Keratinocyte (primary cell): ENCODE results near the gene CNNM4.

Source experiments
- EZH2 ChIP-seq: IDR thresholded peaks from one replicate; pipeline ENCODE4 v1.6.1; 2012; ENCODE audit warnings: inconsistent platforms, mild to moderate bottlenecking, low read length, moderate library complexity
- TF ChIP-seq, protein P1 (sequence below), 3 experiments: IDR thresholded peaks in 1 of 3; conservative IDR thresholded peaks in 1 of 3; optimal IDR thresholded peaks in 1 of 3; 2 replicates in 2 of 3; 3 replicates in 1 of 3; pipeline versions ENCODE3 to v1.5.1; 2011; ENCODE audit warnings: low read length in 3 of 3, mild to moderate bottlenecking in 3 of 3, moderate library complexity in 2 of 3, control low read depth in 1 of 3, inconsistent platforms in 1 of 3; ENCODE audit not compliant: insufficient read depth in 2 of 3; ENCODE audit errors: extremely low read depth in 1 of 3

GRCh38 chr2:96811917-96812316 lies 51.2 kb downstream of the CNNM4 start:
- TF ChIP-seq, protein P1, sequence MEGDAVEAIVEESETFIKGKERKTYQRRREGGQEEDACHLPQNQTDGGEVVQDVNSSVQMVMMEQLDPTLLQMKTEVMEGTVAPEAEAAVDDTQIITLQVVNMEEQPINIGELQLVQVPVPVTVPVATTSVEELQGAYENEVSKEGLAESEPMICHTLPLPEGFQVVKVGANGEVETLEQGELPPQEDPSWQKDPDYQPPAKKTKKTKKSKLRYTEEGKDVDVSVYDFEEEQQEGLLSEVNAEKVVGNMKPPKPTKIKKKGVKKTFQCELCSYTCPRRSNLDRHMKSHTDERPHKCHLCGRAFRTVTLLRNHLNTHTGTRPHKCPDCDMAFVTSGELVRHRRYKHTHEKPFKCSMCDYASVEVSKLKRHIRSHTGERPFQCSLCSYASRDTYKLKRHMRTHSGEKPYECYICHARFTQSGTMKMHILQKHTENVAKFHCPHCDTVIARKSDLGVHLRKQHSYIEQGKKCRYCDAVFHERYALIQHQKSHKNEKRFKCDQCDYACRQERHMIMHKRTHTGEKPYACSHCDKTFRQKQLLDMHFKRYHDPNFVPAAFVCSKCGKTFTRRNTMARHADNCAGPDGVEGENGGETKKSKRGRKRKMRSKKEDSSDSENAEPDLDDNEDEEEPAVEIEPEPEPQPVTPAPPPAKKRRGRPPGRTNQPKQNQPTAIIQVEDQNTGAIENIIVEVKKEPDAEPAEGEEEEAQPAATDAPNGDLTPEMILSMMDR (optimal IDR thresholded peaks at IDR 0.05 in 1 of 3, IDR thresholded peaks at IDR 0.05 in 1 of 3, conservative IDR thresholded peaks at IDR 0.05 in 1 of 3; ENCODE audit: extremely low read depth in 1 of 3, insufficient read depth in 2 of 3, low read length in 3 of 3) = no peak
- no peak for TF ChIP-seq EZH2
